ENCODE results near the gene SPNS2. TPM values are rescaled to one million over a fixed set of nuclear protein-coding genes. Genes with fewer than 3 reads are reported as not detected.

The SPNS2 gene
- total and polyA plus RNA-seq, 2 of the 8 experiments (the other 6 are each of a cell fraction or from before 2014, with no cell fraction given) = 1.2 to 1.5 TPM

- TF ChIP-seq TCF12 (IDR thresholded peaks at IDR 0.05; ENCODE audit: low read depth, low read length) = no peak
Measured at GRCh38 chr17:4515501-4515900, 16.8 kb downstream of the SPNS2 start (continued).
